Measurements from ENCODE around the gene SPP2.

The SPP2 gene

GRCh38 chr2:234095301-234095700 is 44.8 kb downstream of the SPP2 start:
- no peak for DNase-seq

GRCh38 chr2:234096164-234096563 is 45.7 kb downstream of the SPP2 start:
- DNase-seq: no peak

DNA sequence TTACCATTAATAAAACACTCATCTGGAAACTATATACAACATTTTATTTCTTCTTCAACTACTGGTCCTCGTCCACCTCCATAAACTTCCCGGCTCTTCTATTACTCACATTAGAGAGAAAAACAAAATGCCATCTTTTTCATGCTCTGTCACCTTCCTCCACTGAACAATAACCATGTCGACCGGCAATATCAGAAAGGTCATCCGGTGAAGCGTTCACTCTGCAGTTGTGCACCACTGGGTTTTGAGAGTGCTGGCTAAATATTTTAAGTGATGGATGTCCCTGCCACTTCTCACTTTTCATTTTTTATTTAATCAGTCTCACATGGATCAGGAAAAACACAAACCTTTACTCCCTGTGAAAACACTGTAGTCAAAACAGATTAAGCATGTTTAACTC is 48.2 kb downstream of the SPP2 start:
- no peak for DNase-seq

GRCh38 chr2:234099266-234099665 is 48.8 kb downstream of the SPP2 start:
- no peak for DNase-seq

GRCh38 chr2:234100686-234101085 is 50.2 kb downstream of the SPP2 start:
- DNase-seq: no peak

- DNase-seq: no peak
Measured at GRCh38 chr2:234102112-234102511, 51.6 kb downstream of the SPP2 start.

- no peak for DNase-seq
Measured at GRCh38 chr2:234107861-234108260, 57.4 kb downstream of the SPP2 start.

DNA sequence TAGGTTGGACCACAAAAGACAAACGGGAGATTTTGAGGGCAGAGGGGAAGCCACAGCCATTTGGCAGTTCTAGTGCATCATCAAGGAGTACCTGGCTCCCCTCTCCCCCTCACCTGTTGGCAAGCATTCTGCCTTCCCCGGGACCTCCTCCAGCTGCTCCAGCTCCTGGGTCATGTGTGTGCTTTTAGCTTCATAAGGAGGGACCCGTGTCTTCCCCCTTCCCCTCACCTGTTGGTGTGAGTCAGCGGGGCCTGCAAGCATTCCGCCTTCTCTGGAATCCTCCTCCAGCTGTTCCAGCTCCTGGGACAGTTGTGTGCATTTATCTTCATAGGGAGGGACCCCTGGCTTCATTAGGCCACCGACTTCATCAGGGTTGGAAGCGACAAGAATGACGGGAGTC is 58.8 kb downstream of the SPP2 start:
- no peak for DNase-seq

- DNase-seq: no peak
Measured at GRCh38 chr2:234110219-234110618, 59.7 kb downstream of the SPP2 start.

GRCh38 chr2:234111523-234111922 is 61.0 kb downstream of the SPP2 start:
- no peak for DNase-seq

- DNase-seq: no peak
Measured at GRCh38 chr2:234116010-234116409, 65.5 kb downstream of the SPP2 start.

GRCh38 chr2:234121999-234122398 is 71.5 kb downstream of the SPP2 start:
- DNase-seq: no peak

GRCh38 chr2:234125451-234126145 is 75.1 kb downstream of the SPP2 start:
- no peak for DNase-seq

- no peak for DNase-seq
Measured at GRCh38 chr2:234126146-234126470, 75.6 kb downstream of the SPP2 start.

Data from activated CD4-positive, alpha-beta T cell treated with anti-CD3 and anti-CD28 coated beads, Interleukin-2, amount 50 U/mL, for 4 hours (primary cell).